LNCaP clone FGC (cell line): ENCODE results near the gene MRPL40.

ENCODE experiments used
- DNase-seq: peaks from one replicate; pipeline ENCODE4 v3.0.0-alpha.2; 2011; ENCODE audit warnings: low read depth
- H3K4me3 ChIP-seq: 2 replicates; pipeline ENCODE4 v1.5.1; 2011; ENCODE audit warnings: mild to moderate bottlenecking, low read depth, low read length, control low read depth
- TF ChIP-seq, protein P1 (sequence below): IDR thresholded peaks from 2 replicates; pipeline ENCODE4 v1.5.1; 2012; ENCODE audit warnings: mild to moderate bottlenecking; ENCODE audit not compliant: control insufficient read depth, insufficient read depth; ENCODE audit errors: extremely low read depth

MRPL40 gene

GRCh38 chr22:19398206-19398605, 34.1 kb upstream of the MRPL40 start:
- TF ChIP-seq, protein P1, sequence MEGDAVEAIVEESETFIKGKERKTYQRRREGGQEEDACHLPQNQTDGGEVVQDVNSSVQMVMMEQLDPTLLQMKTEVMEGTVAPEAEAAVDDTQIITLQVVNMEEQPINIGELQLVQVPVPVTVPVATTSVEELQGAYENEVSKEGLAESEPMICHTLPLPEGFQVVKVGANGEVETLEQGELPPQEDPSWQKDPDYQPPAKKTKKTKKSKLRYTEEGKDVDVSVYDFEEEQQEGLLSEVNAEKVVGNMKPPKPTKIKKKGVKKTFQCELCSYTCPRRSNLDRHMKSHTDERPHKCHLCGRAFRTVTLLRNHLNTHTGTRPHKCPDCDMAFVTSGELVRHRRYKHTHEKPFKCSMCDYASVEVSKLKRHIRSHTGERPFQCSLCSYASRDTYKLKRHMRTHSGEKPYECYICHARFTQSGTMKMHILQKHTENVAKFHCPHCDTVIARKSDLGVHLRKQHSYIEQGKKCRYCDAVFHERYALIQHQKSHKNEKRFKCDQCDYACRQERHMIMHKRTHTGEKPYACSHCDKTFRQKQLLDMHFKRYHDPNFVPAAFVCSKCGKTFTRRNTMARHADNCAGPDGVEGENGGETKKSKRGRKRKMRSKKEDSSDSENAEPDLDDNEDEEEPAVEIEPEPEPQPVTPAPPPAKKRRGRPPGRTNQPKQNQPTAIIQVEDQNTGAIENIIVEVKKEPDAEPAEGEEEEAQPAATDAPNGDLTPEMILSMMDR = no peak
- no peak overlapping the region for H3K4me3 ChIP-seq
- no peak for DNase-seq

DNA sequence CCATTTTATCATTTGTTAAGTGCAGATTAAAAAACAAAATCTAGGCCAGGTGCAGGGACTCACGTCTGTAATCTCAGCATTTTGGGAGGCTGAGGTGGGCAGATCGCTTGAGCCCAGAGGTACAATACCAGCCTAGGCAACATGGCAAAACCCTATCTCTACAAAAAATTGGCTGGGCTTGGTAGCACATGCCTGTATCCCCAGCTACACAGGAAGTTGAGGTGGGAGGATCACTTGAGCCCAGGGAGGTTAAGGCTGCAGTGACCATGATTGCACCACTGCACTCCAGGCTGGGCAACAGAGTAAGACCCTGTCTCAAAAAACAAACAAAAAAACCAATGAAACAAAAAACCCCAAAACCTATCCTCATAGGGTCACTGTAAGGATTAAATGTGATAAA, 33.7 kb upstream of the MRPL40 start:
- no peak for DNase-seq
- TF ChIP-seq, protein P1 = no peak
- H3K4me3 ChIP-seq = no peak overlapping the region

DNA sequence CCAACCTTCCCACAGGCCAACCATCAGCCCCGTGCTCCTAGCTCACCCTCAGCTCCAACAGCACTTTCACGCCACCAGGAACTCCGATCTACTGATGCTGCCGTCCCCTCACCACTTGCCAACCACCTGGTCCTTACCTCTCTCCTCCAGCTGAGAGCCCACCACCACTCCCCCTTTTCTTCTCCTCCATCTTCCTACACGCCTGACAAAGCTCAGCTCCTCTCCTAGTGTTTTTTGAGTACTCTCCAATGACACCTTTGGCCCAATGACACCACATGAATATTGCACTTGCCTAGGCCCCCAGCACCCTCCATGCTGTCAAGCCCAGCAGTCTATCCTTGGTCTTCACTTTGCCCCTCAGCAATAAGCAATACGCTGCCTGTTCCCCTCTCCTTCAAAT, 31.5 kb upstream of the MRPL40 start:
- no peak overlapping the region for H3K4me3 ChIP-seq
- TF ChIP-seq, protein P1 = no peak
- no peak for DNase-seq

- TF ChIP-seq, protein P1 = no peak
Observed at GRCh38 chr22:19401483-19401882, 30.9 kb upstream of the MRPL40 start.

DNA sequence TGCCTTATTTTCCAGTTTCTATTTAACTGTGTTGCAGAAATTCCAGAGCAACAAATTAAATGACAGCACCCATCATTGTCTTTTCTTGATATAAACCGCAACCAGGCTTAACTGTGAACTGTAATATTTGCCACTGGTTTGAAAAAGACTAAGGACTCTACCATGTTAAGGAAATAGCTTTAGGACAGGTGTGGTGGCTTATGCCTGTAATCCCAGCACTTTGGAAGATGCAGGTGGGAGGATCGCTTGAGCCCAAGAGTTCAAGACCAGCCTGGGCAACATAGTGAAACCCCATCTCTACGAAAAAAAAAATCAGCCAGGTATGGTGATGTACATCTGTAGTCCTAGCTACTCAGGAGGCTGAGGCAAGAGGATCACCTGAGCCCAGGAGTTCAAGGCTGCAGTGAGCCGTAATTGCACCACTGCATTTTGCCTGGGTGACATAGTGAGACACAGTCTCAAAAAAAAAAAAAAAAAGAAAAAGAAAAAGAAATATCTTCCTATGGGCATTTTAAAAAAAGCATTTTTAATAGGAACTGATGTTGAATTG, 29.6 kb upstream of the MRPL40 start:
- TF ChIP-seq, protein P1 = no peak
- DNase-seq = no peak
- no peak overlapping the region for H3K4me3 ChIP-seq

More at GRCh38 chr22:19401483-19401882, 30.9 kb upstream of the MRPL40 start:
- DNase-seq = no peak
- H3K4me3 ChIP-seq = no peak overlapping the region

- TF ChIP-seq, protein P1 = no peak
- H3K4me3 ChIP-seq = no peak overlapping the region
- no peak for DNase-seq
Observed at GRCh38 chr22:19404676-19405075, 27.7 kb upstream of the MRPL40 start.

- H3K4me3 ChIP-seq = no peak overlapping the region
- TF ChIP-seq, protein P1 = no peak
- DNase-seq = no peak
Observed at GRCh38 chr22:19405133-19405532, 27.2 kb upstream of the MRPL40 start.
